Upper lobe of left lung (tissue), 6 donors: ENCODE measurements around the gene FDXR. TPM values are rescaled to one million over a fixed set of nuclear protein-coding genes. Genes with fewer than 3 reads are reported as not detected.
A peak's percentile ranks its signal among the peaks of the same experiment; 100 is the strongest.

Experiments used
- ATAC-seq, 2 donors: fragments of 200-7000 bp; cut with Tn5 transposase; one replicate each; pipeline ENCODE4 v1.9.1; 2022; ENCODE audit warnings: mild to moderate bottlenecking in 2 of 2, moderate library complexity in 2 of 2; ENCODE audit not compliant: low FRiP score in 2 of 2
- DNase-seq, 2 donors: peaks; one replicate each; pipeline ENCODE4 v3.0.0-alpha.2; 2019 to 2020
- H3K27ac ChIP-seq, 4 donors: fragments of 200-600 bp; sonication (generic); one replicate each; pipeline ENCODE4 v1.5.1; 2016 to 2019
- H3K27me3 ChIP-seq, 4 donors: fragments of 200-600 bp; sonication (generic); one replicate each; pipeline ENCODE4 v1.5.1; 2017 to 2019
- H3K36me3 ChIP-seq, 4 donors: fragments of 200-600 bp; sonication (generic); one replicate each; pipeline ENCODE4 v1.5.1; 2016 to 2019
- H3K4me1 ChIP-seq, 4 donors: fragments of 200-600 bp; sonication (generic); one replicate each; pipeline ENCODE4 v1.5.1; 2018 to 2019
- H3K4me3 ChIP-seq, 4 donors: fragments of 200-600 bp; sonication (generic); one replicate each; pipeline ENCODE4 v1.5.1; 2017 to 2019; ENCODE audit warnings: mild to moderate bottlenecking in 2 of 4, moderate library complexity in 1 of 4
- H3K9me3 ChIP-seq, 4 donors: fragments of 200-600 bp; sonication (generic); one replicate each; pipeline ENCODE4 v1.5.1; 2018 to 2019
- CTCF ChIP-seq, 6 experiments: fragments of 450-650 bp in 4 of 6; fragments of 200-600 bp in 2 of 6; sonication (generic) in 2 of 6; IDR thresholded peaks; one replicate each; pipeline ENCODE4 v1.5.1; 2016 to 2019; ENCODE audit warnings: antibody characterized with exemption in 6 of 6
- EP300 ChIP-seq, 4 donors: sonication (generic); formaldehyde crosslinking; IDR thresholded peaks; one replicate each; pipeline ENCODE4 v1.5.1; 2017; ENCODE audit warnings: antibody characterized with exemption in 4 of 4, control low read depth in 2 of 4
- POLR2A ChIP-seq, 4 donors: fragments of 450-650 bp; IDR thresholded peaks; one replicate each; pipeline ENCODE4 v1.5.1; 2016 to 2017; ENCODE audit warnings: antibody characterized with exemption in 4 of 4, mild to moderate bottlenecking in 2 of 4
- POLR2AphosphoS5 ChIP-seq, 2 donors: sonication (generic); formaldehyde crosslinking; IDR thresholded peaks; one replicate each; pipeline ENCODE4 v1.5.1; 2017; ENCODE audit warnings: antibody characterized with exemption in 2 of 2
- WGBS, 2 donors: methylation state at CpG; one replicate each; pipeline ENCODE4 v1.1.5; 2017 to 2018; 5-methylcytosine and 5-hydroxymethylcytosine counted together
- total RNA-seq, 6 donors: library from RNA; depleted of rRNA in 4 of 6; stranded (reverse); fragments of >200 nt in 4 of 6; gene quantifications; one replicate each; pipeline versions ENCODE4 v1.1.0 to v1.2.1, GENCODE V29; 2016 to 2021
- donor health status: DM: no; HTN: no; CAD: no; lungs with moderate emphysema.
- donor health status: DM: no; HTN: yes; CAD: no; lungs with severe emphysema.

The FDXR gene
- total RNA-seq, 6 donors from 2014 or later: 6.8 to 15.1 (median 10.8) TPM

- no peak overlapping the region for H3K27ac ChIP-seq
- 93 to 94% methylated on average over 15 to 19 of the region's 19 CpGs for WGBS, 2 donors
These were observed 41.9 kb downstream of the FDXR start for GRCh38 chr17:74830861-74831260.

GRCh38 chr17:74827800-74828199 lies 45.0 kb downstream of the FDXR start:
- TF ChIP-seq CTCF (IDR thresholded peaks at IDR 0.05) (no peak), POLR2AphosphoS5 (IDR thresholded peaks at IDR 0.05) (no peak), POLR2A (IDR thresholded peaks at IDR 0.05) (no peak), EP300 (IDR thresholded peaks at IDR 0.05) (no peak)
- Histone ChIP-seq H3K9me3 (no peaks in the 10 kb centered on the region), H3K4me1 (peaks cover 0 to 7% (median 2%) of the 10 kb centered on the region in 4 donors), H3K4me3 (no peak overlapping the region), H3K27me3 (no peaks in the 10 kb centered on the region), H3K27ac (peak overlapping the region in 2 of 4 donors; percentile 1 to 7), H3K36me3 (peaks cover 0 to 37% (median 10%) of the 10 kb centered on the region in 4 donors)
- DNase-seq (peak in 1 of 2 donors; percentile 73), ATAC-seq (peak in 1 of 2 donors; percentile 42)
- WGBS, 2 donors: 76 to 86% methylated on average over 7 to 11 of the region's 11 CpGs

More at GRCh38 chr17:74830861-74831260, 41.9 kb downstream of the FDXR start:
- Histone ChIP-seq H3K4me3 (no peak overlapping the region), H3K9me3 (no peaks in the 10 kb centered on the region), H3K4me1 (peaks cover 0 to 7% (median 2%) of the 10 kb centered on the region in 4 donors), H3K36me3 (peaks cover 0 to 31% (median 5%) of the 10 kb centered on the region in 4 donors), H3K27me3 (no peaks in the 10 kb centered on the region)
- DNase-seq: no peak
- ATAC-seq: no peak
- TF ChIP-seq CTCF (IDR thresholded peaks at IDR 0.05) (no peak), POLR2AphosphoS5 (IDR thresholded peaks at IDR 0.05) (no peak), EP300 (IDR thresholded peaks at IDR 0.05) (no peak), POLR2A (IDR thresholded peaks at IDR 0.05) (no peak)

- Histone ChIP-seq H3K36me3 (peaks cover 0 to 36% (median 11%) of the 10 kb centered on the region in 4 donors), H3K4me1 (peaks cover 0 to 7% (median 2%) of the 10 kb centered on the region in 4 donors), H3K27ac (no peak overlapping the region), H3K27me3 (no peaks in the 10 kb centered on the region), H3K9me3 (no peaks in the 10 kb centered on the region), H3K4me3 (no peak overlapping the region)
- WGBS, 2 donors: 87 to 93% methylated on average over 8 to 9 of the region's 9 CpGs
- no peak for TF ChIP-seq POLR2A (IDR thresholded peaks at IDR 0.05)
- no peak for ATAC-seq
- no peak for DNase-seq
These were observed 46.7 kb downstream of the FDXR start for GRCh38 chr17:74825952-74826719.

- no peak for TF ChIP-seq POLR2A (IDR thresholded peaks at IDR 0.05)
- TF ChIP-seq POLR2AphosphoS5 (IDR thresholded peaks at IDR 0.05): no peak
- no peak for TF ChIP-seq EP300 (IDR thresholded peaks at IDR 0.05)
- TF ChIP-seq CTCF (IDR thresholded peaks at IDR 0.05): no peak
- no peaks in the 10 kb centered on the region for H3K9me3 ChIP-seq
- DNase-seq (no peak), ATAC-seq (no peak)
- no peaks in the 10 kb centered on the region for H3K27me3 ChIP-seq
- no peak overlapping the region for H3K27ac ChIP-seq
- H3K4me1 ChIP-seq: peaks cover 0 to 7% (median 2%) of the 10 kb centered on the region in 4 donors
- 84 to 88% methylated on average over 10 of the region's 11 CpGs for WGBS, 2 donors
- peaks cover 0 to 29% (median 20%) of the 10 kb centered on the region in 4 donors for H3K36me3 ChIP-seq
- H3K4me3 ChIP-seq: no peak overlapping the region
These were observed 47.7 kb downstream of the FDXR start for GRCh38 chr17:74824961-74825627.

- WGBS, 2 donors: 79 to 80% methylated on average over 9 to 12 of the region's 12 CpGs
- Histone ChIP-seq H3K36me3 (peaks cover 0 to 33% (median 23%) of the 10 kb centered on the region in 4 donors), H3K27ac (no peak overlapping the region), H3K4me1 (peaks cover 0 to 3% (median 1%) of the 10 kb centered on the region in 4 donors), H3K27me3 (no peaks in the 10 kb centered on the region), H3K4me3 (no peak overlapping the region), H3K9me3 (no peaks in the 10 kb centered on the region)
- peak in 1 of 2 donors; percentile 54 for ATAC-seq
- no peak for TF ChIP-seq CTCF (IDR thresholded peaks at IDR 0.05)
- TF ChIP-seq POLR2AphosphoS5 (IDR thresholded peaks at IDR 0.05): no peak
- TF ChIP-seq EP300 (IDR thresholded peaks at IDR 0.05): no peak
- no peak for TF ChIP-seq POLR2A (IDR thresholded peaks at IDR 0.05)
- no peak for DNase-seq
These were observed 49.8 kb downstream of the FDXR start for GRCh38 chr17:74822939-74823367.
